Smooth muscle cell (in vitro differentiated cells): ENCODE measurements around the gene COLGALT1. TPM values are rescaled to one million over a fixed set of nuclear protein-coding genes. Genes with fewer than 3 reads are reported as not detected.

Experiments
- DNase-seq: peaks from one replicate; lab custom pipeline; 2025; ENCODE audit not compliant: unreplicated experiment; lab: John Stamatoyannopoulos, UW
- H2AFZ ChIP-seq: fragments of 200-600 bp; sonication (generic); 2 replicates; pipeline ENCODE4 v1.6.0; 2016; ENCODE audit warnings: antibody characterized with exemption, low read depth, mild to moderate bottlenecking
- H3F3A ChIP-seq: fragments of 200-600 bp; sonication (generic); 2 replicates; pipeline ENCODE4 v1.6.0; 2017; ENCODE audit warnings: antibody characterized with exemption, low read depth
- H3K27ac ChIP-seq: fragments of 200-600 bp; sonication (generic); 2 replicates; pipeline ENCODE4 v1.5.1; 2016; ENCODE audit warnings: low read depth, mild to moderate bottlenecking
- H3K27me3 ChIP-seq: fragments of 200-600 bp; sonication (generic); 2 replicates; pipeline ENCODE4 v1.6.1; 2016; ENCODE audit warnings: low read depth, mild to moderate bottlenecking
- H3K36me3 ChIP-seq: fragments of 200-600 bp; sonication (generic); 2 replicates; pipeline ENCODE4 v1.5.1; 2016; ENCODE audit warnings: low read depth
- H3K4me1 ChIP-seq: fragments of 200-600 bp; sonication (generic); 2 replicates; pipeline ENCODE4 v1.5.1; 2016; ENCODE audit warnings: low read depth
- H3K4me2 ChIP-seq: fragments of 200-600 bp; sonication (generic); 2 replicates; pipeline ENCODE4 v1.6.0; 2016; ENCODE audit warnings: mild to moderate bottlenecking
- H3K4me3 ChIP-seq: fragments of 200-600 bp; sonication (generic); 2 replicates; pipeline ENCODE4 v1.5.1; 2016; ENCODE audit warnings: mild to moderate bottlenecking
- H3K79me2 ChIP-seq: fragments of 200-600 bp; sonication (generic); 2 replicates; pipeline ENCODE4 v1.6.0; 2016; ENCODE audit warnings: low read depth, mild to moderate bottlenecking
- H3K9ac ChIP-seq: fragments of 200-600 bp; sonication (generic); 2 replicates; pipeline ENCODE4 v1.6.0; 2016; ENCODE audit warnings: low read depth
- H3K9me3 ChIP-seq: fragments of 200-600 bp; sonication (generic); replicated peaks from 2 replicates; pipeline ENCODE4 v1.5.1; 2016; ENCODE audit warnings: low read depth
- H4K20me1 ChIP-seq: fragments of 200-600 bp; sonication (generic); 2 replicates; pipeline ENCODE4 v1.6.0; 2016; ENCODE audit warnings: low read depth
- WGBS: methylation state at CpG from one replicate; pipeline ENCODE4 v1.1.7; 2016; ENCODE audit warnings: low lambda C conversion rate; 5-methylcytosine and 5-hydroxymethylcytosine counted together
- polyA plus RNA-seq: library from polyadenylated mRNA; unstranded; fragments of >200 nt; fragmentation: Nextera tagmentation; extraction: Ambion mirVana; gene quantifications from 2 replicates; pipeline ENCODE4 v1.2.1, GENCODE V29; 2016
- total RNA-seq: library from RNA; depleted of rRNA; stranded (reverse); fragments of >200 nt; gene quantifications from 2 replicates; pipeline ENCODE4 v1.2.3, GENCODE V29; 2014
- TF ChIP-seq, protein P1 (sequence below): fragments of 200-600 bp; sonication (generic); IDR thresholded peaks from 2 replicates; pipeline ENCODE4 v1.5.1; 2017; ENCODE audit warnings: borderline replicate concordance, mild to moderate bottlenecking, antibody characterized with exemption; ENCODE audit not compliant: insufficient read depth, poor library complexity, severe bottlenecking

Gene COLGALT1
- total and polyA plus RNA-seq, 2 experiments from 2014 or later: 126 to 151 TPM

GRCh38 chr19:17614476-17614875 is 59.0 kb downstream of the COLGALT1 start:
- no peaks in the 10 kb centered on the region for H4K20me1 ChIP-seq
- 82% methylated on average over 5 of the region's 12 CpGs for WGBS
- TF ChIP-seq, protein P1, sequence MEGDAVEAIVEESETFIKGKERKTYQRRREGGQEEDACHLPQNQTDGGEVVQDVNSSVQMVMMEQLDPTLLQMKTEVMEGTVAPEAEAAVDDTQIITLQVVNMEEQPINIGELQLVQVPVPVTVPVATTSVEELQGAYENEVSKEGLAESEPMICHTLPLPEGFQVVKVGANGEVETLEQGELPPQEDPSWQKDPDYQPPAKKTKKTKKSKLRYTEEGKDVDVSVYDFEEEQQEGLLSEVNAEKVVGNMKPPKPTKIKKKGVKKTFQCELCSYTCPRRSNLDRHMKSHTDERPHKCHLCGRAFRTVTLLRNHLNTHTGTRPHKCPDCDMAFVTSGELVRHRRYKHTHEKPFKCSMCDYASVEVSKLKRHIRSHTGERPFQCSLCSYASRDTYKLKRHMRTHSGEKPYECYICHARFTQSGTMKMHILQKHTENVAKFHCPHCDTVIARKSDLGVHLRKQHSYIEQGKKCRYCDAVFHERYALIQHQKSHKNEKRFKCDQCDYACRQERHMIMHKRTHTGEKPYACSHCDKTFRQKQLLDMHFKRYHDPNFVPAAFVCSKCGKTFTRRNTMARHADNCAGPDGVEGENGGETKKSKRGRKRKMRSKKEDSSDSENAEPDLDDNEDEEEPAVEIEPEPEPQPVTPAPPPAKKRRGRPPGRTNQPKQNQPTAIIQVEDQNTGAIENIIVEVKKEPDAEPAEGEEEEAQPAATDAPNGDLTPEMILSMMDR: no peak
- no peak overlapping the region for H3K4me2 ChIP-seq
- no peaks in the 10 kb centered on the region for H3F3A ChIP-seq
- H3K4me3 ChIP-seq: no peak overlapping the region
- no peaks in the 10 kb centered on the region for H3K36me3 ChIP-seq
- no peak overlapping the region for H3K9ac ChIP-seq
- no peak for DNase-seq
- no peaks in the 10 kb centered on the region for H3K4me1 ChIP-seq
- H3K9me3 ChIP-seq: no peaks in the 10 kb centered on the region
- H3K27ac ChIP-seq: no peak overlapping the region
- no peak overlapping the region for H2AFZ ChIP-seq
- no peaks in the 10 kb centered on the region for H3K79me2 ChIP-seq
- H3K27me3 ChIP-seq: no peaks in the 10 kb centered on the region

DNA sequence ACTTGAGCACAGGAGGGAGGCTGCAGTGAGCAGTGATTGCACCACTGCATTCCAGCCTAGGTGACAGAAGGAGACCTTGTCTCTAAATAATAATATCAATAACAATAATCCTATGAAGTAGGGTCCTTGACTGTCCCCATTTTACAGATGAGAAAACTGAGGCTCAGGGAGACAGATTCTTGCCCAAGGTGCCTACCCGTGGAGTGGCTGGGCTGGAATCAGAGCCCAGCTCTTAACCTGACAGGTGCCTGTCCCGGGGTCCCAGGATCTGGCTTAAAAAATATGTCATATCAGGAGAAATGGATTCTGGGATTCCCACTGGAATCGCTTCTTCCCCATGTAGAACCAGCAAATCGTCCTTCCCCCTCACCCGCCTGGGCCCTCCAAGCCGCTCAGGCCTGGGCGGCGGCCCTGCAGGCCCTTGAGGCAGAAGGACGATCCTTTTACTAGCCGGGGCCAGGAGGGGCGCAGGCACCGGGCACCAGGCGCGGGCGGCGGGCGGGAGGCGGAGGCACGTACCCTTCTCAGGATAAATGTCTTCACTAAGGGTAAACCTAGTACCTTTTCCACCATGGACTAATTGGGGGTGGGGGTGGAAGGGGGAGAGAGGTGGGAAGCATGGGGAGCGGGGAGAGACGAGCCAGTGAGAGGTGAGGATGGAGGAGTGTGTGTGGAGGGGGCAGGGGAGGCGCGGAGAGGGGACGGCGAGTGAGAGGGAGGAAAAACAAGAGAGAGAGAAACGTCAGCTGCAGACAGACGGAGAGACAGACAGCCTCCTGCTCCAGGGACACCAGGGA is 60.6 kb downstream of the COLGALT1 start:
- no peak for DNase-seq
- no peaks in the 10 kb centered on the region for H3K79me2 ChIP-seq
- H3K9me3 ChIP-seq: no peaks in the 10 kb centered on the region
- H3K27me3 ChIP-seq: no peaks in the 10 kb centered on the region
- peak overlapping the region; percentile 73 for H3K4me2 ChIP-seq
- WGBS: 52% methylated on average over 22 of the region's 27 CpGs
- H3K4me3 ChIP-seq: peak overlapping the region; percentile 16
- H3K4me1 ChIP-seq: no peaks in the 10 kb centered on the region
- no peaks in the 10 kb centered on the region for H3F3A ChIP-seq
- no peak overlapping the region for H2AFZ ChIP-seq
- H3K9ac ChIP-seq: no peak overlapping the region
- no peak overlapping the region for H3K27ac ChIP-seq
- no peaks in the 10 kb centered on the region for H4K20me1 ChIP-seq
- TF ChIP-seq, protein P1: no peak
- no peaks in the 10 kb centered on the region for H3K36me3 ChIP-seq

GRCh38 chr19:17616686-17616960 is 61.2 kb downstream of the COLGALT1 start:
- no peaks in the 10 kb centered on the region for H3F3A ChIP-seq
- H3K27me3 ChIP-seq: no peaks in the 10 kb centered on the region
- peak overlapping the region; percentile 73 for H3K4me2 ChIP-seq
- no peaks in the 10 kb centered on the region for H4K20me1 ChIP-seq
- H3K27ac ChIP-seq: no peak overlapping the region
- H3K36me3 ChIP-seq: no peaks in the 10 kb centered on the region
- no peaks in the 10 kb centered on the region for H3K79me2 ChIP-seq
- H3K9ac ChIP-seq: no peak overlapping the region
- H3K9me3 ChIP-seq: no peaks in the 10 kb centered on the region
- H2AFZ ChIP-seq: no peak overlapping the region
- DNase-seq: no peak
- H3K4me1 ChIP-seq: no peaks in the 10 kb centered on the region
- peak overlapping the region; percentile 16 for H3K4me3 ChIP-seq
- TF ChIP-seq, protein P1: no peak
- 54% methylated on average over 11 of the region's 11 CpGs for WGBS
